Cardiac muscle cell (in vitro differentiated cells and primary cell): ENCODE results near the gene KMT2C. TPM values are rescaled to one million over a fixed set of nuclear protein-coding genes. Genes with fewer than 3 reads are reported as not detected.
A peak's percentile ranks its signal among the peaks of the same experiment; 100 is the strongest.
"Not testable (repeated sequence)": the region's sequence is repeated elsewhere in the genome, so short reads cannot be mapped to it uniquely, and the experiment has no call there.

Experiments
- DNase-seq, 2 donors: peaks; one replicate each; pipeline versions ENCODE4 v3.0.0 to v3.0.0-alpha.2; 2010 to 2017; ENCODE audit warnings: low read depth in 1 of 2, low spot score in 1 of 2
- H3K27ac ChIP-seq: fragments of 200-600 bp; sonication (generic); 2 replicates; pipeline ENCODE4 v1.5.1; 2016
- H3K27me3 ChIP-seq: fragments of 200-600 bp; sonication (generic); 2 replicates; pipeline ENCODE4 v1.6.0; 2016; ENCODE audit warnings: control low read depth
- H3K36me3 ChIP-seq: fragments of 200-600 bp; sonication (generic); 2 replicates; pipeline ENCODE4 v1.5.1; 2016; ENCODE audit warnings: control low read depth
- H3K4me1 ChIP-seq: fragments of 200-600 bp; sonication (generic); 2 replicates; pipeline ENCODE4 v1.8.1; 2017; ENCODE audit warnings: low read depth, mild to moderate bottlenecking, mixed run types
- H3K4me3 ChIP-seq: fragments of 200-600 bp; sonication (generic); 2 replicates; pipeline ENCODE4 v1.5.1; 2016; ENCODE audit warnings: mild to moderate bottlenecking
- H3K9me3 ChIP-seq: fragments of 200-600 bp; sonication (generic); 2 replicates; pipeline ENCODE4 v1.5.1; 2017; ENCODE audit warnings: low read depth, mild to moderate bottlenecking, control low read depth
- polyA plus RNA-seq: library from polyadenylated mRNA; unstranded; fragments of >200 nt; fragmentation: Nextera tagmentation; extraction: Ambion mirVana; gene quantifications from 2 replicates; pipeline ENCODE4 v1.2.1, GENCODE V29; 2016
- total RNA-seq: library from RNA; depleted of rRNA; stranded (reverse); fragments of >200 nt; gene quantifications from 2 replicates; pipeline ENCODE4 v1.2.3, GENCODE V29; 2016
- TF ChIP-seq, protein P1 (sequence below): IDR thresholded peaks from 2 replicates; pipeline ENCODE4 v1.5.1; 2012; ENCODE audit warnings: low read depth, mild to moderate bottlenecking, low read length

Gene KMT2C
- total and polyA plus RNA-seq, 2 experiments from 2014 or later: 22.8 to 37.3 TPM

DNA sequence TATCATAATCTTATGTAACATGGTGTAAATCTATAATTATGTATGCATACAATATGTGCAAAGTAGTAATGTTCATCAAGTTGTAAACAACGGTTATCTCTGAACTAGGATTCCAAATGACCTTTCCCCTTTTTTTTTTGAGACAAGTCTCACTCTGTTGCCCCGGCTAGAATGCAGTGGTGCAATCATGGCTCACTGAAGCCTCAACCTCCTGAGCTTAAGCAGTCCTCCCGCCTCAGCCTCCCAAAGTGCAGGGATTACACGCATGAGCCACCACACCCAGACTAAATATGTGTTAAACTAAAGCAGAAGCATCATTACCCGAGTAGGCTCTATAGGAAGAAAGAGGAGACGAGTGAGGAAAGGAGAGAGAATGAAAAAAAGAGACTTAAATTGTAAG, 7.8 kb upstream of the KMT2C start:
- H3K36me3 ChIP-seq: no peaks in the 10 kb centered on the region
- no peaks in the 10 kb centered on the region for H3K27me3 ChIP-seq
- H3K9me3 ChIP-seq: no peaks in the 10 kb centered on the region
- DNase-seq: no peak
- TF ChIP-seq, protein P1, sequence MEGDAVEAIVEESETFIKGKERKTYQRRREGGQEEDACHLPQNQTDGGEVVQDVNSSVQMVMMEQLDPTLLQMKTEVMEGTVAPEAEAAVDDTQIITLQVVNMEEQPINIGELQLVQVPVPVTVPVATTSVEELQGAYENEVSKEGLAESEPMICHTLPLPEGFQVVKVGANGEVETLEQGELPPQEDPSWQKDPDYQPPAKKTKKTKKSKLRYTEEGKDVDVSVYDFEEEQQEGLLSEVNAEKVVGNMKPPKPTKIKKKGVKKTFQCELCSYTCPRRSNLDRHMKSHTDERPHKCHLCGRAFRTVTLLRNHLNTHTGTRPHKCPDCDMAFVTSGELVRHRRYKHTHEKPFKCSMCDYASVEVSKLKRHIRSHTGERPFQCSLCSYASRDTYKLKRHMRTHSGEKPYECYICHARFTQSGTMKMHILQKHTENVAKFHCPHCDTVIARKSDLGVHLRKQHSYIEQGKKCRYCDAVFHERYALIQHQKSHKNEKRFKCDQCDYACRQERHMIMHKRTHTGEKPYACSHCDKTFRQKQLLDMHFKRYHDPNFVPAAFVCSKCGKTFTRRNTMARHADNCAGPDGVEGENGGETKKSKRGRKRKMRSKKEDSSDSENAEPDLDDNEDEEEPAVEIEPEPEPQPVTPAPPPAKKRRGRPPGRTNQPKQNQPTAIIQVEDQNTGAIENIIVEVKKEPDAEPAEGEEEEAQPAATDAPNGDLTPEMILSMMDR: no peak
- H3K4me1 ChIP-seq: no peaks in the 10 kb centered on the region
- no peak overlapping the region for H3K27ac ChIP-seq
- H3K4me3 ChIP-seq: no peak overlapping the region

DNA sequence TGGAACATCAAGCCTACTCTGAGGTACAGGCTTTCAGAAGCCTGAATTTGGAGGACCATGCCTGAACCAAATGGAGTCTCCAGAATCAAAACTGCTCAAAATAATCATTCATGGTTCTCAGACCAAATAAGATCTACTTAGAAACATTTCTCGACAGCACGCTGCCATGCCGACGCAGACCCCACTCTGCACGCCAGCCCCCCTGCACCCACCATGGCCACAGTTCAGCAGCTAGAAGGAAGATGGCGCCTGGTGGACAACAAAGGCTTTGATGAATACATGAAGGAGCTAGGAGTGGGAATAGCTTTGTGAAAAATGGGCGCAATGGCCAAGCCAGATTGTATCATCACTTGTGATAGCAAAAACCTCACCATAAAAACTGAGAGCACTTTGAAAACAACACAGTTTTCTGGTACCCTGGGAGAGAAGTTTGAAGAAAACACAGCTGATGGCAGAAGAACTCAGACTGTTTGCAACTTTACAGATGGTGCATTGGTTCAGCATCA, 6.6 kb upstream of the KMT2C start:
- no peaks in the 10 kb centered on the region for H3K36me3 ChIP-seq
- no peak for DNase-seq
- no peaks in the 10 kb centered on the region for H3K9me3 ChIP-seq
- no peaks in the 10 kb centered on the region for H3K4me1 ChIP-seq
- H3K27ac ChIP-seq: no peak overlapping the region
- TF ChIP-seq, protein P1: no peak
- no peak overlapping the region for H3K4me3 ChIP-seq
- no peaks in the 10 kb centered on the region for H3K27me3 ChIP-seq

DNA sequence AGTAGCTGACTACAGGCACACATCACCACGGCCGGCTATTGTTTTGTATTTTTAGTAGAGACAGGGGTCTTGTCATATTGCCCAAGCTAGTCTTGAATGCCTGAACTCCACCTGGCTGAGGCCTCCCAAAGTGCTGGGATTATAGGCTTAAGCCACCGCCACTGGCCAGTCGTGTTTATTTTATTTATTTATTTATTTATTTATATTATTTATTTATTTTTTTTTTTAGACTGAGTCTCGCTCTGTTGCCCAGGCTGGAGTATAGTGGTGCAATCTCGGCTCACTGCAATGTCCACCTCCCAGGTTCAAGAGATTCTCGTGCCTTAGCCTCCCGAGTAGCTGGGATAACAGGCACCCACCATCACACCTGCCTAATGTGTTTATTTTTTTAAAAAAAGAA, 6.0 kb upstream of the KMT2C start:
- H3K4me1 ChIP-seq, DNase-seq, H3K9me3 ChIP-seq, H3K4me3 ChIP-seq, H3K27ac ChIP-seq, H3K36me3 ChIP-seq, H3K27me3 ChIP-seq: not testable (repeated sequence)

DNA sequence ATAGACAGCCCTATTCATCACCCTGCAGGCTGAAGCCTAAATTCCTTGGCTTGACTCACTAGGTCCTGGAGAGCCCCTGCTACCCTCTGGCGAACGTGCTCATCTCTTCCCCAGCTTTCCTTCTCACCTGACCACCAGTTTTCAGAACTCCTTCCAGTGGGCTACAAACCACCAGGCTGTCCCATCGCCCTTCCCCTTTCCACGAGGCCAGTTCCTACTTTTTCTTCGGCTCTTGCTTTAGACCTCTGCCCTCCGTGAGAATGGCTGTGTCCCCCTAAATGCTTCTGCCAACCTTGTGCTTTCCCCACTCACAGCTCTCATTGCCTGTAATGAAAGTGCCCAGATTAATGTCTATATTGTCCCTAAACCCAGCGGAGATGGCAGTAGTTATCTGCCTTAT, 5.4 kb upstream of the KMT2C start:
- H3K4me3 ChIP-seq, H3K9me3 ChIP-seq, H3K36me3 ChIP-seq, DNase-seq, H3K27me3 ChIP-seq, H3K4me1 ChIP-seq, H3K27ac ChIP-seq: not testable (repeated sequence)

DNA sequence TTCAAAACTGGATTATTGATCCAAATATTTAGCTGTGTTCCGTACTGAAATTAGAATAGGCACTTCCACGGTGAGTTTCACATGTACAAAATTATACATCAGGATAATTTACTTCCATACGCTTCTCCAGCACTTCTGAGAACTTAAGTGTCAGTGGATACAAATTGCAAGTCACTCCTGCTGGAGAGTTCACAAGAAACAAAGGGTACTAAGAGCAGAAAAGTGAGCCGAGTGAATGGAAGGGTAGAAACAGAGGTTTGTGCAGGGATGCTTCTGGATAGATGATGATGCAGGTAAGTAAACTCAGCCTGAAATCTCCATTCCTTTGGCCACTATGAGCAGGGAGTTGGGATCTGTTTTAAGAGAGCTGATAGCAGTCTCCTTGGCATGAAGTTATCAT, 2.2 kb upstream of the KMT2C start:
- not testable (repeated sequence) for H3K4me1 ChIP-seq, H3K27ac ChIP-seq, H3K36me3 ChIP-seq, H3K9me3 ChIP-seq, H3K4me3 ChIP-seq, H3K27me3 ChIP-seq, DNase-seq

DNA sequence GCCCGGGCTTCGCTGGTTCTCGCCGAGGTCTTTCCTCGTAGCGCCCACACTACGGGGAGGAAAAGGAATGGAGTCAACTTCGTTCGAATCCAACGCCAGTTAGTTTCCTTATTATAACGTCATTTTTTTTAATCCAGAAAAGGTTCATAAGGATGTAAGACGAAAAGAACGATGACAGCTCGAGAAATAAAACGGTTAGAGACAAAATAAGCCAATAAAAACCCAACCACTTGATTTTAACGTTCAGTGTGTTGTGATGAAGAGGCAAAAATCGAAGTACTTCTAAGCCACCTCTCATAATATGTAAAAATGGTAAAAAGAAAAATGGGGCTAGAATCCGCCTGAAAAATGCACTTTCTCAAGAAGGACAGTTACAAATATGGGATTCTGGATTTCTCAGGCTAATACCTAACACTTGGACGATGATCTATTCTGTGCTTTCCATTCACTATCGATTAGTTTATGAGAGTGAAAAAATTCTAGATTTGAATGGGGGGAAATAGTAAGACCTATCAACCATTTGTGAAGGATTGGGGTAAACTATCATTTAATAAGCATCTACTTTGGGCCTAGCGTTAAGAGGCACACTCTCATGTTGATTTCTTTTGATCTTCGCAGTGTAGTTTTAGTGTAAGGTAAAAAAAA, 1.2 kb upstream of the KMT2C start:
- not testable (repeated sequence) for H3K27me3 ChIP-seq, DNase-seq, H3K9me3 ChIP-seq, H3K36me3 ChIP-seq
- peak overlapping the region; percentile 32 for H3K4me3 ChIP-seq
- H3K4me1 ChIP-seq: peaks cover 11% of the 10 kb centered on the region
- peak overlapping the region; percentile 11 for H3K27ac ChIP-seq

DNA sequence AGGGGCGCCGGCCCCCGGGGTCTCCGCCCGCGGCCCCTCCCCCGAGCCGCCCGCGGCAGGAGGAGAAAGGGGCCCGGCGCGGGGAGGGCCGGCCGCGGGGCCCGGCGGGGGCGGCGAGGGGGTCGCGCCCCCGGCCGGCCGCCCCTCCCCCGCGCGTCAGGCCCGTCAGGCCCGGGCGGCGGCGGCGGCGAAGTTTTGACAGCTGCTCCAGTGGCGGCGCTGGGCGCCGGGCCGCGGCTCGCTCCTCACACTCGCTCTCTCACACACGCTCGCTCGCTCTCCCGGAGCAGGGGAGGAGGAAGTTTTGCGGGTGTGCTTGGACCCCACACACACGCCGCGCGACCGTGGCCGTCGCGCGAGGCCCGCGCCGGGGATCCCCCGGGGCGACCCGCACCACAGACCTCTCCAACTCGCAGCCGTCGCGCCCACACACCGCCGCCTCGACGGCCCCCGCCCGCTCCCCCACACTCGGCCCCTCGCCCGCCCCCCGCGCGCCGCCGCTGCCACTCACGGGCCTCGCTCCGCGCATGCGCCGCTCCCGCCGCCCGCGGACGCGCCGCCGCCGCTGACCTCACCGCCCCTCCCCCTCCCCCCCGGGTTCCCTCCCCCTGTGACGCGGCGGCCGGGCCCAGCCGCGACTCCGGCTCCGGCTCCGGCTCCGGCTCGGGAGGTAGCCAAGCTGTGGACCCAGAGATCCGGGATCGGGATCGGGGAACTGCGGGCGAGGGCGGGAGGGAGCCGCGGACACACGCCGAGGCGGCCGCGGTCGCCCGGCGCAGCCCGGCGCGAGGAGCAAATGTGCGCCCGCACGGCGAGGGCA, 518 bp upstream of the KMT2C start:
- Histone ChIP-seq H3K9me3 (no peaks in the 10 kb centered on the region), H3K4me3 (peak overlapping the region; percentile 74), H3K4me1 (peaks cover 15% of the 10 kb centered on the region), H3K36me3 (no peaks in the 10 kb centered on the region), H3K27me3 (no peaks in the 10 kb centered on the region), H3K27ac (peak overlapping the region; percentile 98)
- peak; percentile 95 to 97 for DNase-seq
- TF ChIP-seq, protein P1: no peak

DNA sequence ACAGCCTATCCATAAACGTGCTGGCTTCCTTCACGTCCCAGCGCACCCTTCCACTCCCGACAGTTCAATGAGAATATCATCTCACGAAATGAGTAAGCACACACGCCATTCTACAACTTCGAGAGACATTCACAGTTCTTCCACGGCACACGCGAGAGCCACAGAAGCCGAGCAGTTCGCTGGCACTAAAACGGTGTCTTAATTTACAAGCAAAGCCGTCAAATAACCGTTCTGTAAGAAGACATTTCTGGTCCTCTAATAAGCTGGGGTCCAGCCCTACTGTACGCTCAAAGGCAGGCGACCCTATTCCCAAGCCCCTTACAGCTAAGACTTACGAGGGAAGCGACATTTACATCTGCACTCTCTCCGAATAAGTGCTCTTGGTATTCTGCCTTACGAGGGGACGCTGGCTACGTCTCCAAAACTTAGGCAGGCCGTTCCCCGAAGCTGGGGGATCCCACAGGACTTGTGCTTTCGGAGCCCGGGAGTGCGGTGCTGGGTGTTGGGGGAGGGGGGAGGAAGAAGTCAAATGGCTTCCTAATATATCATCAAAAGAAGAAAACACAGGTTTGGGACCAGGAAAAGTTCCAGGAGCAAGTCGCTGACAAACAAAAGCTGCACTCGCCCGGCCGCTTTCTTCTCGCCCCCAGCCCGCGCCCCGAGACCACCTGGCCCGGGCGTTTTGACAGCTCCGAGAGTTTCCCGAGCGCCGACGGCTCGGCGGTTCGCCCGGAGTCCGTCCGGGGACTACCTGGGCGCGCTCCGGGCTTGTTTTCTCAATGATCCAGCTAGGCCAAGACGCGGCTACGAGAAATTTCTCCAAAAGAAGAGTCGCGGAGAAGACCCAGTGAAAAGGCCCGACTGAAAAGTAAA, 1.1 kb downstream of the KMT2C start:
- Histone ChIP-seq H3K4me1 (peaks cover 15% of the 10 kb centered on the region), H3K4me3 (peak overlapping the region; percentile 100), H3K27ac (peak overlapping the region; percentile 97)
- DNase-seq: peak; percentile 46
- H3K27me3 ChIP-seq, H3K9me3 ChIP-seq, H3K36me3 ChIP-seq: not testable (repeated sequence)

DNA sequence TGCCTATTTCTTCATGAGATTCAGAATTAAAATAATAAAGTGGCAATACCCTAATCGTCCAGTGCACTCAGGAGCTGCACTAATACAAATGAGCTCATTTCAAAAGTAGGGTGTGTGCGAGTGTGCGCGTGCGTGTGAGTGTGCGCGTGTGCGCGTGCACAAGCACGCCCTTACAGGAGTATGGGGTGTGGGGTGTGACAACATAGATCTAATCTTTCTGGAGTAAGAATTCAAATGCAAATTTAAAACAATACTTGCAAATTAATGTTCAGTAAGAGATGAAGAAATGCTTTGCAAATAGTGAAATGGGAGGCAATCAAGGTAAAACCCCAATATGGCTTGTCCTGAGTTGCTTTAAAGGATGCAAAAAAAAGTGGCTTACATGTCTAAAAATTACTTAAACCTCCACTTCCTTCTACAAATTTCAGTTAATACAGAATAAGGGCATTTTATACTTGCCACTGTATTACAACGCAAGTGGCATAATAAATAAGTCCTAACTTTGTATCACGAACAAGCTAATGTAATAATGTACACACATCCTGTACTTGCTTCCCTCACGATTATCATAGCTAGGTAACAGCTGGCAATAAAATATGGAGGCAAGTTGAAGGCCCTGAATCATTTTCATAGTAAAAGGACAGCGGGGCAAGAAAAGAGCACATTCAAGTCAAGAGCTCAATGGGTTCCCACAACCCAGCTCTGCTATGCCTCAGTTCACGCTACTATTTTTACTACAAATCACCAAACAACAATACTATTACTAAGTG, 1.9 kb downstream of the KMT2C start:
- H3K4me1 ChIP-seq: peaks cover 15% of the 10 kb centered on the region

More for the DNA sequence above, 1.9 kb downstream of the KMT2C start:
- Histone ChIP-seq H3K27ac (peak overlapping the region; percentile 97), H3K4me3 (peak overlapping the region; percentile 100)
- H3K36me3 ChIP-seq, H3K27me3 ChIP-seq, H3K9me3 ChIP-seq: not testable (repeated sequence)
- peak in 1 of 2 donors; percentile 51 for DNase-seq
